Measurements from ENCODE around the gene TRIP6. TPM values are rescaled to one million over a fixed set of nuclear protein-coding genes. Genes with fewer than 3 reads are reported as not detected.

The TRIP6 gene
- total RNA-seq, 1 donor from 2014 or later, result 112 TPM

GRCh38 chr7:100886936-100887515 lies 19.8 kb downstream of the TRIP6 start:
- no peak for DNase-seq (ENCODE audit: low read depth)
- no peak overlapping the region for H3K4me3 ChIP-seq (ENCODE audit: low read depth, low read length)
- TF ChIP-seq CTCF (conservative IDR thresholded peaks at IDR 0.05; ENCODE audit: low read depth, low read length), result no peak

GRCh38 chr7:100887516-100888290 lies 20.5 kb downstream of the TRIP6 start:
- TF ChIP-seq CTCF (conservative IDR thresholded peaks at IDR 0.05; ENCODE audit: low read depth, low read length), result no peak
- DNase-seq (ENCODE audit: low read depth), result no peak
- no peak overlapping the region for H3K4me3 ChIP-seq (ENCODE audit: low read depth, low read length)

- H3K4me3 ChIP-seq (ENCODE audit: low read depth, low read length), result peak overlapping the region; percentile 70
- DNase-seq (ENCODE audit: low read depth), result no peak
- no peak for TF ChIP-seq CTCF (conservative IDR thresholded peaks at IDR 0.05; ENCODE audit: low read depth, low read length)
Observed at GRCh38 chr7:100888291-100888987, 21.3 kb downstream of the TRIP6 start.

- no peak for TF ChIP-seq CTCF (conservative IDR thresholded peaks at IDR 0.05; ENCODE audit: low read depth, low read length)
- DNase-seq (ENCODE audit: low read depth), result no peak
- H3K4me3 ChIP-seq (ENCODE audit: low read depth, low read length), result peak within 1 kb of the TSS; percentile 70
Observed at GRCh38 chr7:100888988-100889750, 22.0 kb downstream of the TRIP6 start, which contains the start of gene UFSP1. UFSP1 (minus strand) TSS chr7:100889715; CDS start chr7:100889271, 444 bp downstream.

- peak overlapping the region; percentile 70 for H3K4me3 ChIP-seq (ENCODE audit: low read depth, low read length)
- no peak for TF ChIP-seq CTCF (conservative IDR thresholded peaks at IDR 0.05; ENCODE audit: low read depth, low read length)
- no peak for DNase-seq (ENCODE audit: low read depth)
Observed at GRCh38 chr7:100890653-100891567, 23.7 kb downstream of the TRIP6 start.

Measured in epithelial cell of proximal tubule (primary cell).